HEK293 (cell line): ENCODE measurements around the gene CCDC57.

Experiments used
- KLF1 ChIP-seq: fragments of 450-650 bp; formaldehyde crosslinking; IDR thresholded peaks from 2 replicates; pipeline ENCODE4 v1.5.1; 2016; ENCODE audit warnings: missing biosample characterization, missing genetic modification characterization
- ZNF624 ChIP-seq: fragments of 450-650 bp; formaldehyde crosslinking; IDR thresholded peaks from 2 replicates; pipeline ENCODE4 v1.5.1; 2017; ENCODE audit warnings: missing biosample characterization, missing genetic modification characterization
- ZNF707 ChIP-seq: fragments of 450-650 bp; formaldehyde crosslinking; IDR thresholded peaks from 2 replicates; pipeline ENCODE4 v1.5.1; 2016; ENCODE audit warnings: missing biosample characterization, missing genetic modification characterization
- ZNF76 ChIP-seq: fragments of 450-650 bp; formaldehyde crosslinking; IDR thresholded peaks from 2 replicates; pipeline ENCODE4; 2016; ENCODE audit warnings: low read depth, missing biosample characterization, missing genetic modification characterization, borderline replicate concordance
- TF ChIP-seq, protein P1 (sequence below): fragments of 450-650 bp; formaldehyde crosslinking; IDR thresholded peaks from 2 replicates; pipeline ENCODE4 v1.5.1; 2016; ENCODE audit warnings: missing biosample characterization, missing genetic modification characterization
- TF ChIP-seq, protein P2 (sequence below): fragments of 450-650 bp; formaldehyde crosslinking; IDR thresholded peaks from 2 replicates; pipeline ENCODE4 v1.5.1; 2016; ENCODE audit warnings: missing biosample characterization, missing genetic modification characterization

- TF ChIP-seq, protein P1, sequence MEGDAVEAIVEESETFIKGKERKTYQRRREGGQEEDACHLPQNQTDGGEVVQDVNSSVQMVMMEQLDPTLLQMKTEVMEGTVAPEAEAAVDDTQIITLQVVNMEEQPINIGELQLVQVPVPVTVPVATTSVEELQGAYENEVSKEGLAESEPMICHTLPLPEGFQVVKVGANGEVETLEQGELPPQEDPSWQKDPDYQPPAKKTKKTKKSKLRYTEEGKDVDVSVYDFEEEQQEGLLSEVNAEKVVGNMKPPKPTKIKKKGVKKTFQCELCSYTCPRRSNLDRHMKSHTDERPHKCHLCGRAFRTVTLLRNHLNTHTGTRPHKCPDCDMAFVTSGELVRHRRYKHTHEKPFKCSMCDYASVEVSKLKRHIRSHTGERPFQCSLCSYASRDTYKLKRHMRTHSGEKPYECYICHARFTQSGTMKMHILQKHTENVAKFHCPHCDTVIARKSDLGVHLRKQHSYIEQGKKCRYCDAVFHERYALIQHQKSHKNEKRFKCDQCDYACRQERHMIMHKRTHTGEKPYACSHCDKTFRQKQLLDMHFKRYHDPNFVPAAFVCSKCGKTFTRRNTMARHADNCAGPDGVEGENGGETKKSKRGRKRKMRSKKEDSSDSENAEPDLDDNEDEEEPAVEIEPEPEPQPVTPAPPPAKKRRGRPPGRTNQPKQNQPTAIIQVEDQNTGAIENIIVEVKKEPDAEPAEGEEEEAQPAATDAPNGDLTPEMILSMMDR (tag by site-specific recombination), result no peak
- TF ChIP-seq ZNF707 (no peak), KLF1 (no peak), ZNF624 (tag by site-specific recombination) (no peak), ZNF76 (tag by site-specific recombination) (no peak)
- TF ChIP-seq, protein P2, sequence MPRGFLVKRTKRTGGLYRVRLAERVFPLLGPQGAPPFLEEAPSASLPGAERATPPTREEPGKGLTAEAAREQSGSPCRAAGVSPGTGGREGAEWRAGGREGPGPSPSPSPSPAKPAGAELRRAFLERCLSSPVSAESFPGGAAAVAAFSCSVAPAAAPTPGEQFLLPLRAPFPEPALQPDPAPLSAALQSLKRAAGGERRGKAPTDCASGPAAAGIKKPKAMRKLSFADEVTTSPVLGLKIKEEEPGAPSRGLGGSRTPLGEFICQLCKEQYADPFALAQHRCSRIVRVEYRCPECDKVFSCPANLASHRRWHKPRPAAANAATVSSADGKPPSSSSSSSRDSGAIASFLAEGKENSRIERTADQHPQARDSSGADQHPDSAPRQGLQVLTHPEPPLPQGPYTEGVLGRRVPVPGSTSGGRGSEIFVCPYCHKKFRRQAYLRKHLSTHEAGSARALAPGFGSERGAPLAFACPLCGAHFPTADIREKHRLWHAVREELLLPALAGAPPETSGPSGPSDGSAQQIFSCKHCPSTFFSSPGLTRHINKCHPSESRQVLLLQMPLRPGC, result no peak
Observed at GRCh38 chr17:82083009-82083408, 129.6 kb downstream of the CCDC57 start.
